HL-60/S4 (cell line): ENCODE results near the gene KIF11.
"Not testable (repeated sequence)": the region's sequence is repeated elsewhere in the genome, so short reads cannot be mapped to it uniquely, and the experiment has no call there.

Experiments
- in situ Hi-C: fragments of 300-500 bp; cut with MboI; formaldehyde crosslinking; loops from 2 replicates; pipeline ENCODE4 v1.14.3; 2022; ENCODE audit warnings: low sequenced_read_pairs

Gene KIF11

GRCh38 chr10:92590623-92591549 is 2.0 kb upstream of the KIF11 start:
- in situ Hi-C loops = no loop called here

GRCh38 chr10:92591550-92592022 is 1.3 kb upstream of the KIF11 start:
- in situ Hi-C loops = no loop called here

- in situ Hi-C loops = no loop called here
Measured at GRCh38 chr10:92593619-92594588, 974 bp downstream of the KIF11 start.

- in situ Hi-C loops = no loop called here
Measured at GRCh38 chr10:92595505-92595904, 2.6 kb downstream of the KIF11 start.

GRCh38 chr10:92598321-92598720 is 5.4 kb downstream of the KIF11 start:
- in situ Hi-C loops = no loop called here

GRCh38 chr10:92604841-92605240 is 11.9 kb downstream of the KIF11 start:
- in situ Hi-C loops = no loop called here

GRCh38 chr10:92615515-92615914 is 22.6 kb downstream of the KIF11 start:
- in situ Hi-C loops = no loop called here

- in situ Hi-C loops = no loop called here
Measured at GRCh38 chr10:92619368-92619767, 26.4 kb downstream of the KIF11 start.

GRCh38 chr10:92627845-92628480 is 35.0 kb downstream of the KIF11 start:
- in situ Hi-C loops = no loop called here

- in situ Hi-C loops = no loop called here
Measured at GRCh38 chr10:92629945-92630344, 37.0 kb downstream of the KIF11 start.

GRCh38 chr10:92638037-92638436 is 45.1 kb downstream of the KIF11 start:
- in situ Hi-C loops = no loop called here

GRCh38 chr10:92640107-92640506 is 47.2 kb downstream of the KIF11 start:
- in situ Hi-C loops = no loop called here

GRCh38 chr10:92641492-92641891 is 48.6 kb downstream of the KIF11 start:
- in situ Hi-C loops = no loop called here

GRCh38 chr10:92644921-92645320 is 52.0 kb downstream of the KIF11 start:
- in situ Hi-C loops = no loop called here

- in situ Hi-C loops = not testable (repeated sequence)
Measured at GRCh38 chr10:92650864-92651263, 57.9 kb downstream of the KIF11 start.

GRCh38 chr10:92655426-92655825 is 62.5 kb downstream of the KIF11 start:
- in situ Hi-C loops = no loop called here

GRCh38 chr10:92656266-92656961 is 63.5 kb downstream of the KIF11 start:
- in situ Hi-C loops = no loop called here

- in situ Hi-C loops = no loop called here
Measured at GRCh38 chr10:92657024-92657423, 64.1 kb downstream of the KIF11 start.

GRCh38 chr10:92662848-92663247 is 69.9 kb downstream of the KIF11 start:
- in situ Hi-C loops = no loop called here

GRCh38 chr10:92664322-92664721 is 71.4 kb downstream of the KIF11 start:
- in situ Hi-C loops = no loop called here
